SK-N-MC (cell line): ENCODE measurements around the gene AMIGO1.

Source experiments
- FOXP2 ChIP-seq: optimal IDR thresholded peaks from 2 replicates; pipeline ENCODE3; 2011; ENCODE audit warnings: mild to moderate bottlenecking, moderate library complexity; ENCODE audit not compliant: insufficient read depth; ENCODE audit errors: extremely low read length, control extremely low read depth
- POLR2AphosphoS5 ChIP-seq: IDR thresholded peaks from 2 replicates; pipeline ENCODE4 v1.6.1; 2012; ENCODE audit warnings: mild to moderate bottlenecking, low read depth, low read length, borderline replicate concordance

DNA sequence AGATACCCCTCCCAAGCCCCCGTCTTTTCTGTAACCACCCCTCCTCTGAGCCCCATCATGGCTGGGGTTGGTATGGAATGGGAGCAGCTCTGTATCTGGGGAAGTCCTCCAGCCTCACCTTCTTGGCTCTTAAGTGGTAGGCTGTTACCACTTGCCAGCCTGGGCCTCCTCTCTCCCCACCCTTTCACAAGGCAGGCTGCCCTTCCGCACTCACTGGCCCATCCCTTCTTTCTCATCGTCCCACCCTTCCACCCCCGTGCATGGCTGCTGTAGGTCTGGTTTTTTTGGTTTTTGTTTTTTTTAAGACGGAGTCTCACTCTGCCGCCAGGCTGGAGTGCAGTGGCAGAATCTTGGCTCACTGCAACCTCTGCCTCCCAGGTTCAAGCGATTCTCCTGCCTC is 10.4 kb downstream of the AMIGO1 start:
- no peak for TF ChIP-seq POLR2AphosphoS5
- no peak for TF ChIP-seq FOXP2
